Nephron progenitor cell (in vitro differentiated cells): ENCODE data around the gene NSUN3.
"Not testable (repeated sequence)": the region's sequence is repeated elsewhere in the genome, so short reads cannot be mapped to it uniquely, and the experiment has no call there.

Experiments used
- DNase-seq: peaks from one replicate; pipeline ENCODE4 v3.0.0; 2021
- H3K27ac Mint-ChIP-seq: 2 replicates; pipeline ENCODE4 v1.8.0; 2021; ENCODE audit warnings: mild to moderate bottlenecking, moderate library complexity, mixed read lengths
- H3K27me3 Mint-ChIP-seq: 2 replicates; pipeline ENCODE4 v1.8.0; 2021; ENCODE audit warnings: mild to moderate bottlenecking, low read depth, mixed read lengths; ENCODE audit not compliant: poor library complexity
- H3K36me3 Mint-ChIP-seq: 2 replicates; pipeline ENCODE4 v1.8.0; 2021; ENCODE audit warnings: low read depth, mixed read lengths
- H3K4me1 Mint-ChIP-seq: 2 replicates; pipeline ENCODE4 v1.8.0; 2021; ENCODE audit warnings: mixed read lengths
- H3K4me3 Mint-ChIP-seq: 2 replicates; pipeline ENCODE4 v1.8.0; 2021; ENCODE audit warnings: mild to moderate bottlenecking, moderate library complexity, mixed read lengths
- H3K9me3 Mint-ChIP-seq: 2 replicates; pipeline ENCODE4 v1.8.0; 2021; ENCODE audit warnings: mild to moderate bottlenecking, moderate library complexity, mixed read lengths
- TF ChIP-seq, protein P1 (sequence below): fragments of 200-600 bp; sonication (generic); IDR thresholded peaks from 2 replicates; pipeline ENCODE4 v1.5.0; 2021; ENCODE audit warnings: antibody characterized with exemption

Gene NSUN3

DNA sequence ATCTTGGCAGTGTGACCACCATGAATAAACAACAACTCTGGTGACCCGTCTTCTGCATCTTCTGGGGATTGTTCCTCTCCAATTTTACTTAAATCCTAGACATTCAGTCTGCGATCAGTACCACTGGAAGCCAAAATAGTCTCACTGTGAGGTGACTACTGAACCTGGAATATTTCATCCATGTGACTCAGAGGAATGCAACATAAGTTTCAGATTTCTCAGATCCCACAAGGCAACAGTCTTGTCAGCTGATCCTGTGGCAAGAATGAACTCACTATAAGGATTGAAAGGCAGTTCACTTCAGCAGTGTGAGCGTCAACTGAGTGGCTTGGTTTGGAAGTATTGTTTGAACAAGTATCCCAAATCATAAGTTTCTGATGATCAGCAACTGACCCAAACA lies 13.2 kb downstream of the NSUN3 start:
- Mint-ChIP-seq H3K4me3 (no peak overlapping the region), H3K4me1 (no peaks in the 10 kb centered on the region), H3K27ac (no peak overlapping the region), H3K27me3 (no peaks in the 10 kb centered on the region), H3K36me3 (peaks cover 87% of the 10 kb centered on the region), H3K9me3 (peaks cover 43% of the 10 kb centered on the region)
- TF ChIP-seq, protein P1, sequence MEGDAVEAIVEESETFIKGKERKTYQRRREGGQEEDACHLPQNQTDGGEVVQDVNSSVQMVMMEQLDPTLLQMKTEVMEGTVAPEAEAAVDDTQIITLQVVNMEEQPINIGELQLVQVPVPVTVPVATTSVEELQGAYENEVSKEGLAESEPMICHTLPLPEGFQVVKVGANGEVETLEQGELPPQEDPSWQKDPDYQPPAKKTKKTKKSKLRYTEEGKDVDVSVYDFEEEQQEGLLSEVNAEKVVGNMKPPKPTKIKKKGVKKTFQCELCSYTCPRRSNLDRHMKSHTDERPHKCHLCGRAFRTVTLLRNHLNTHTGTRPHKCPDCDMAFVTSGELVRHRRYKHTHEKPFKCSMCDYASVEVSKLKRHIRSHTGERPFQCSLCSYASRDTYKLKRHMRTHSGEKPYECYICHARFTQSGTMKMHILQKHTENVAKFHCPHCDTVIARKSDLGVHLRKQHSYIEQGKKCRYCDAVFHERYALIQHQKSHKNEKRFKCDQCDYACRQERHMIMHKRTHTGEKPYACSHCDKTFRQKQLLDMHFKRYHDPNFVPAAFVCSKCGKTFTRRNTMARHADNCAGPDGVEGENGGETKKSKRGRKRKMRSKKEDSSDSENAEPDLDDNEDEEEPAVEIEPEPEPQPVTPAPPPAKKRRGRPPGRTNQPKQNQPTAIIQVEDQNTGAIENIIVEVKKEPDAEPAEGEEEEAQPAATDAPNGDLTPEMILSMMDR: no peak
- DNase-seq: no peak

DNA sequence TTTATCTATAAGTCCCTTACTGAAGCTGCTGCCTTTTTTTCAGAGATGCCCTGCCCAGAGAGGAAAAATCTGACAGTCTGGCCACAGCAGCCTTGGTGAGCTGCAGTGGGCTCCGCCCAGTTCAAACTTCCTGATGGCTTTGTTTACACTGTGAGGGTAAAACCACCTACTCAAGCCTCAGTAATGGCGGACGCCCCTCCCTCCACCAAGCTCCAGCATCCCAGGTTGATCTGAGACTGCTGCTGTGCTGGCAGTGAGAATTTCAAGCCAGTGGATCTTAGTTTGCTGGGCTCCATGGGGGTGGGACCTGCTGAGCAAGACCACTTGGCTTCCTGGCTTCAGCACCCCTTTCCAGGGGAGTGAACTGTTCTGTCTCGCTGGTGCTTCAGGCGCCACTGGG lies 17.7 kb downstream of the NSUN3 start:
- not testable (repeated sequence) for DNase-seq, H3K4me3 Mint-ChIP-seq, H3K27ac Mint-ChIP-seq, H3K4me1 Mint-ChIP-seq, H3K27me3 Mint-ChIP-seq
- H3K36me3 Mint-ChIP-seq: peaks cover 52% of the 10 kb centered on the region
- peaks cover 19% of the 10 kb centered on the region for H3K9me3 Mint-ChIP-seq

DNA sequence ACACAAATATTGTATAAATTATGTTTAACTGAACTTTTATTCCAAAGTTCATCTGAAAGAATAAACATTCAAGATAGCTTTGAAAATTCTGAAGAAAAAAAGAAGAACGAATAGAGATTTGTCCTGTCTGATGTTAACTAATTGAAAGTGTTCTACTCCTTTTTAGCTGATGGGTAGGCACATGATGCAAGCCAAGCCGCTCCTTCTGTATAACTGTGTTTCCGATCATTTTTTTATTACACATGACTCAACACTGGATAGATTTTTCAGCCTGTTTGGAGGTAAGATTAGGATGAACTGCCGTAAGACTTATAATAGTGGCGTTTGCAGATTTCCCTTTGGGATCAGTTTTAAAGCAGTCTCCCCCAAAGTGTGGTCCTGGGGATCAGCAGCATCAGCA lies 19.0 kb downstream of the NSUN3 start:
- no peak for DNase-seq
- Mint-ChIP-seq H3K9me3 (peaks cover 19% of the 10 kb centered on the region), H3K36me3 (peaks cover 39% of the 10 kb centered on the region), H3K27me3 (no peaks in the 10 kb centered on the region), H3K4me3 (no peak overlapping the region), H3K27ac (no peak overlapping the region), H3K4me1 (no peaks in the 10 kb centered on the region)
- TF ChIP-seq, protein P1: no peak

DNA sequence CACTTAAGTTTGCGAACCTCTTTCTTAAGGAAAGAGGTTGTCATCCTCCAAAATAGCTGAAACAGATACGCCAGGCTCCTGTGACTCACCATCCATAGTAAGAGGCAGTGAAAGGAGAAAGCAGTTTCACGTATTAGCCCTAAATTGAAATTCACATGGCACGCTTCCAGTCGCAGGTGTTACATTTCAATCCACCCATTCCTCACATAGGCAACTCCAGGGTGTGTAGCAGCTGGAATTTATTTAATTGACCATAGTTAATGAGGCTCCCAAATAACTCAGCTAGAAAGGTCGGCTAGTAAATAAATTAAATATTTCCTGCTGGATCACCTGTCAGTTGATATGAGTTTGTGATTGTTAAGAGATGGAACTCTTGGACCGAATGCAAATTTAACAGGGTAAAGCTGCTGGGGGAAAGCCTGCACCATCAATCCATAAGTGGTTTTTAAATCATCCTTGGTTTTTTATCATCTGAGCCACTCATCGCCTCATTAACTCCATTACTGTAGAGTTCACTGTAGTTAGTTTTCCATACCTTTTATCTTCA lies 19.6 kb downstream of the NSUN3 start:
- Mint-ChIP-seq H3K27me3 (no peaks in the 10 kb centered on the region), H3K9me3 (peaks cover 17% of the 10 kb centered on the region), H3K27ac (no peak overlapping the region), H3K4me1 (no peaks in the 10 kb centered on the region), H3K4me3 (no peak overlapping the region), H3K36me3 (peaks cover 33% of the 10 kb centered on the region)
- TF ChIP-seq, protein P1: no peak
- no peak for DNase-seq

DNA sequence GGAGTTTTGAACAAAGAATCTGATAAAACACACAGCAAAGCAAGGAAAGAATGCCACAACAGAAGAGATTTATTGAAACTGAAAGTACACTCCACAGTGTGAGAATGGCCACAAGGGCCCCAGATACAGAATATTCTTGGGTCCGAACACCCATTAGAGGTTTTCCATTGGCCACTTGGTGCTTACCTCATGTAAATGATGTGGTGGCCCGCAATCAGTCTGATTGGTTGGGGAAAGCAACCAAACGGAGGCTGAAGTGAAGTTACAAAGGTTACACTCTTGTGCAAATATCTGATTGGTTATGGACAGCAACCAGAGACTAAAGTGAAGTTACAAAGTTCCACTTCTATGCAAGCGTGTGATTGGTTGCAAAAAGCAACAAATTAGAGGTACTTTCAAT lies 20.4 kb downstream of the NSUN3 start:
- TF ChIP-seq, protein P1: no peak
- no peaks in the 10 kb centered on the region for H3K4me1 Mint-ChIP-seq
- H3K27me3 Mint-ChIP-seq: no peaks in the 10 kb centered on the region
- peaks cover 10% of the 10 kb centered on the region for H3K9me3 Mint-ChIP-seq
- H3K27ac Mint-ChIP-seq: no peak overlapping the region
- DNase-seq: no peak
- no peak overlapping the region for H3K4me3 Mint-ChIP-seq
- peaks cover 33% of the 10 kb centered on the region for H3K36me3 Mint-ChIP-seq

DNA sequence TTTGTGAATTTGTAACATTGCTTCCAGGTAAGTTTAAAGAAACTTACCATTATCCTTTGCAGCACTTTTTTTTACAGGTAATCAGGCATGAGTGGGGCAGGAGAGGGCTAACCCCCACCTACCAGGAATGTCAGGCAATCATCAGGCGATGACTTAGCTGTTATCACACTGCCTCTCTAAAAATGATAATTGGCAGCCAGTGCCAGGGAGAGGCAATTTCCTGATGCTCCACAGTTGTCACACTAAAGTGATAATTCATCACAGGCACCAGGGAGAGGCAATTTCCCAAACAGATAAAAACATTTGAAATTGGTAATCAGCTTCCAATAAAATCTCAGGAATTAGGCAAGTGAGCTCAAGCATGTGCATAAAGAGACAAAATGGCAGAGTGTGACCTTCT lies 26.3 kb downstream of the NSUN3 start:
- peaks cover 30% of the 10 kb centered on the region for H3K36me3 Mint-ChIP-seq

More for the DNA sequence above, 26.3 kb downstream of the NSUN3 start:
- H3K4me1 Mint-ChIP-seq: no peaks in the 10 kb centered on the region
- H3K9me3 Mint-ChIP-seq: no peaks in the 10 kb centered on the region
- no peak overlapping the region for H3K4me3 Mint-ChIP-seq
- H3K27me3 Mint-ChIP-seq: no peaks in the 10 kb centered on the region
- no peak overlapping the region for H3K27ac Mint-ChIP-seq
- TF ChIP-seq, protein P1: no peak
- DNase-seq: no peak
